HG03135 (cell line): ENCODE measurements around the gene SNRPD1.
"Not testable (repeated sequence)": the region's sequence is repeated elsewhere in the genome, so short reads cannot be mapped to it uniquely, and the experiment has no call there.

Source experiments
- ATAC-seq: cut with Tn5 transposase; IDR thresholded peaks from one replicate; pipeline ENCODE4 v1.9.1; 2021; ENCODE audit warnings: mild to moderate bottlenecking, moderate library complexity; ENCODE audit not compliant: unreplicated experiment

Gene SNRPD1

DNA sequence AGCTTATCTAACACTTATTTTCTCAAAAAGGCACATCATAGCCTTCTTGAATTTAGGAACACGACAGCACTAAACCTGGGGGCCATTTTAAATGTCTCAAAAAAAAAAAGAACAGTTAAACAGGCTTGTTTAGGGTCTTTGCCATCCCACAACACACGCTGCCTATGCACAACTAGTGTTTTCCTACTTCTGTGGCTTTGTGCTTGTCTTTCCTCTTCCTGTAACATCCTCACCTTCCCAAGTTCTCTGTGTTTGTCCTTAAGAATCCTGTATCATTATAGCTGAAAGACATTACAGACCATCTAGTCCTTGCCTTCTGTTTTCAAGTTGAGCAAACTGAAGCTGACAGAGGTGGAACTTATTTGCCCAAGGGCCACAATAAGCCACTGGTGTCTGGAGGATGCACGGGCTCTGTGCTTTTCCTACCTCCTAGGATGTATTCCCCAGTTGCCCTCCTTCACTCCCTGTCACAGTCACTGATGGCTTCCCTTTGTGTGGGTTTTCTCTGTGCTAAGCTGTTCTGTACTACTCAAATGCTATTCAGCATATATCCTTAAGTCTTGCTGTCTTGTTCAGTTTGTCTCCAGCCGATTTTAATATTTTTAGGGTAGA, 22.6 kb downstream of the SNRPD1 start:
- ATAC-seq: no peak

DNA sequence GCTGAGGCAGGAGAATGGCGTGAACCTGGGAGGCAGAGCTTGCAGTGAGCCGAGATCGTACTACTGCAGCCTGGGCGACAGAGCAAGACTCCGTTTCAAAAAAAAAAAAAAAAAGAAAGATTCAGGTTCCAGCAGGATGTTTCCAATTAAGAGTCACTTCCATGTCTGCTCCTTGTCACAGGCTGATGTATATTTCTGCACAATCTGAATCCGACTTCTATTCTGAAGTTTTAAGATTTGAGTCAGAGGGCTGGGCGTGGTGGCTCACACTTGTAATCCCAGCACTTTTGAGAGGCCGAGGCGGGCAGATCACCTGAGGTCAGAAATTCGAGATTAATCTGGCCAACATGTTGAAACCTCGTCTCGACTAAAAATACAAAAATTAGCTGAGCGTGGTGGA, 24.7 kb downstream of the SNRPD1 start:
- ATAC-seq: no peak

DNA sequence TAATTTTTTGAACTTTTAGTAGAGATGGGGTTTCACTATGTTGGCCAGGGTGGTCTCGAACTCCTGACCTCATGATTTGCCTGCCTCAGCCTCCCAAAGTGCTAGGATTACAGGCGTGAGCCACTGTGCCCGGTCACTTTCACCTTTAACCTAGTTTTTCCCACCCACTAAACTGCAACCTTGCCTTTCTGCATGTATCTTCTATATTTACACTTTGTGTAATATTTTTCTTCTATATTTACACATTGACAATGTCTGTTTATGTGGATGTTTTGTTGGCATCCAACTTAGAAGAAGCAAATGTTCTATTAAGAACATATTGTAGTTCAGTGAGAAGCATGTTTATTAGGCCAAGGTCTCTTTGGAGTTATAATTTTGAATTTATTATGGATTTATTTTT, 26.7 kb downstream of the SNRPD1 start:
- ATAC-seq: no peak

DNA sequence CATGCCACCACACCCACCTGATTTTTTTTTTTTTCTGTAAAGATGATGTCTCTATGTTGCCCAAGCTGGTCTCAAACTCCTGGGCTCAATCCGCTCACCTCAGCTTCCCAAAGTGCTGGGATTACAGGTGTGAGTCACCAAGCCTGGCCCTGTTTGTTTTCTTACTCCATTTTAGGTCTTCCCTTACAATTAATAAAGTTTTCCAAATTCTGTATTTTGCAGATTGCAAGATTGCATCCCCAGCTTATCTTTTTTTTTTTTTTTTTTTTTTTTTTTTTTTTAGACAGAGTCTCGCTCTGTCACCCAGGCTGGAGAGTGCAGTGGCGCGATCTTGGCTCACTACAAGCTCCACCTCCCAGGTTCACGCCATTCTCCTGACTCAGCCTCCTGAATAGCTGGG, 28.3 kb downstream of the SNRPD1 start:
- not testable (repeated sequence) for ATAC-seq

DNA sequence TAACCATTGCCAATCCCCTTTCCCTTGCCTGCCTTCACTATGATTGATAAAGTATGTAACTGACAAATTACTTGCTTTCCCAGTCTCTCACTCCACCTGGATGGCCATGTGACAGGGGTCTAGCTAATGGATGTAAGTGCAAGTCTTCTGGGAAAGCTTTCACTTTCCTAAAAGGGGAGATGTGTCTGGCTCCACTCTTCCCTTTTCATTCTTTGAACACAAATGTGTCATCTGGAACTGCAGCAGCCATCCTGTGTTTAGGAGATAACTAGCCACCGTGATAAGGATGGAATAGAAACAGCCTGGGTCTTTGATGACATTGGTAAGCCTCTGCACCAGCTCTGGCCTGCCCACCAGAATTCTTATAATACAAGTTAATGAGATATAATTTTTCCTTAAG, 38.2 kb downstream of the SNRPD1 start:
- no peak for ATAC-seq

DNA sequence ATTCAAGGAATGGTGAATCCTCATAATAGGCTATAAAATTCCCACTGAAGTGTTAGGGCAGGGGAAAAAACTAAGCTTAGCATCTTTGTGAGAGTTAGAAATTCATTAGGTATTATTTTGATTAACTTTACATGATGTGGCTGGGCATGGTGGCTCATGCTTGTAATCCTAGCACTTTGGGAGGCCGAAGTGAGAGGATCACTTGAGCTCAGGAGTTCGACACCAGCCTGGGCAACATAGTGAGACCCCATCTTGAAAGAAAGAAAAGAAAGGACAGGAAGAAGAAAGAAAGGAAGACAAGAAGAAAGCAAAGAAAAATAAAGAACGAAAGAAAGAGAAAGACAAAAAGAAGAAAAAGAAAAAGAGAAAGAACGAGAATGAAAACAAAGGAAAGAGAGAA, 40.0 kb downstream of the SNRPD1 start:
- no peak for ATAC-seq

DNA sequence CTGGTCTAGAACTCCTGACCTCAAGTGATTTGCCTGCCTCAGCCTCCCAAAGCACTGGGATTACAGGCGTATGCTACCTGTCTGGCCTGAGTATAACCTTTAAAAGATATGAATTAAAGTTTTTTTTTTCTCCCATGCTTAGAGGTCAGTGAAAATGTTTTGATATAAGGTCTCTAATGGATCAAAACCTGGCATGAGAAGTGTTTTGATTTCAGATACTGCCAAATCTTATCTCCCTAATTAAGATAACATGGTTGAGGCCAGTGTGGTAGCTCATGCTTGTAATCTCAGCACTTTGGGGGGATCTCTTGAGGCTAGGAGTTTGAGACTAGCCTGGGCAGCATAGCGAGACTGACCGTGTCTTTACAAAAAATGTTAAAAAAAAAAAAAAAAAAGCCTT, 41.2 kb downstream of the SNRPD1 start:
- no peak for ATAC-seq

DNA sequence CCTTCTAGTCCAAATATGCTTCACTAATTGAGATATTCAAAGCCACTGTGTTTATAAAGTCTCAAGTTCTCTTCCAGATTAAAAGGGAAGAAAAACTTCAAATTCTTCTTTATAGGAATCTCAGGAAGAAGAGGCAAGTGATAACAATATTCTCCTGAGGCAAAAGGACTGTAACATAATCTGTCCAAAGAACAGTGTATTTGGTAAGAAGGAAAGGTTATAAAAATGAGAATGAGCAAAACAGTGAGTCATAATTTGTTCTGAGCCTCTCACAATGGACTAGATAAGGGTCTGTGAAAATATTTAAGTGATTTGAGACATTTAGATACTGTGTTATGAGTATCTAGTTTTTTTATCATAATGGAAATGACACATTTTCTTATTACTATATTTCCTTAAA, 44.3 kb downstream of the SNRPD1 start:
- ATAC-seq: no peak

DNA sequence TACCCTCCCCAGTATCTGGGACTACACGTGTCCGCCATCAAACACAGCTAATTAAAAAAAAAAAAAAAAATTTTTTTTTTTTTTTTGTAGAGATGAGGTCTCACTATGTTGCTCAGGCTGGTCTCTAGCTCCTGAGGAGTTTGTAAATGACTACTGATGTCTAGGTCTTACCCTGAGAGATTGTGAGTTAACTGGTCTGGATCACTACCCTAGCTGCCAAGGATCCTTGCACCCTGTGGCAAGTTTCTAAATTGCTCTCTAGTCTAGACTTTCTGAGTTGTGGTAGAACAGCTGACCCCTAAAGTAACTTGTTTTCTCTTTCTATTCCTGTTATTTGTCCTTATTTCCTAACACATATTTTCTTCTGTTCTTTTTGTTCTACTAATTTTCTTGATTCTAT, 48.0 kb downstream of the SNRPD1 start:
- no peak for ATAC-seq

DNA sequence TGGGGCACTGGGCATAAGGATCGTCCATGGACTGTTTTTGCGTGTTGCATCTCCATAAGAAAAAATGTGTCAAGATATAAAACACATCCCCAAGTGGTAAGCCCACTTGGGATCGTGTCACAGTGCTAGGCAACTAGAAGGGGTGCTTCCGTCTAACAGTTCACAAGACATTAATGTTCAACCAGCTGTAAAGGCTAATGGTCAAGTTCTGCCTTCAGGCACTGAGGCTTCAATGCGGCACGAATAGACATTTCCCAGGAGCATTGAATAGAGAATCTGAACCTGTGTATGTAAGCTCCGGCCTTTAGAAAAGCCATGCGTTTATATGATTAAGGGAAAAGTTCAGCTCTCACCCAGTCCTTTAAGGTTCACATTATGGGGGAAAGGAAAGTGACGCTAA, 50.5 kb downstream of the SNRPD1 start:
- no peak for ATAC-seq

DNA sequence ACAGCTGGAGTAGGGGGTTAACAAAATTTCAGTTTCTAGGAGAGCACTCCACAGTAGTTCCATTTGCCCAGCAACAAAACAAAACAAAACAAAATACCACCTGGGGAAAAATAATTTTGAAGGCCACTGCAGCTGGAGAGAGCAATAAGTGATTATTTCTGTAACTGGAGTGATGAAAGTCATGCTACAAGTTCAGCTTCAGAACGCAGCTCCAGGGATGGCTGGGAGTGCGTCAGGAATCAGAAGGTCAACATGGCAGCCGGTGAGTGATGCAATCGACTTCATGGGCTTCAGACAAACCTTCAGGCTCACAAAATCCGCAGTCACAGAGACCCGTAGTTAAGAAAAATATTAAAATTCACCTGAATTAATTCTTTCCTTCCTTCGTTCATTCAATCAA, 51.5 kb downstream of the SNRPD1 start:
- no peak for ATAC-seq

DNA sequence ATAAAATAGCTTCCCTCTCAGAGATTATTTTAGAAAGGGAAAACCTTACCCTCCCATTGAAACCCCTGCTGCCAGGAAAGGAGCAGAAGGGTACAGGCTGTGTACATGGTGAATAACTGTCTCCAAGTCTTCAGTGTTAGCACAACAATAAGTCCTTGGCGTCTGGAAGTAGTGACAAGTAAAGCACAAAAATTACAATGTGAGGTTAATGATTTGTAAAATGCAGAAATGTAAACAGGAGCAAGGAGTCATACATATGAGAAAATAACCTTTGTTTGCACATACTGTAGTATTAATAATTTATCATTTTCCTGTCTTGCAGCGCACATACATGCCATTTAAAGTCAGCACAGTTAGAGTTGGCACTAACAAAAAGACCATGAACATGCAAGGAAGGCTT, 52.0 kb downstream of the SNRPD1 start:
- ATAC-seq: no peak

DNA sequence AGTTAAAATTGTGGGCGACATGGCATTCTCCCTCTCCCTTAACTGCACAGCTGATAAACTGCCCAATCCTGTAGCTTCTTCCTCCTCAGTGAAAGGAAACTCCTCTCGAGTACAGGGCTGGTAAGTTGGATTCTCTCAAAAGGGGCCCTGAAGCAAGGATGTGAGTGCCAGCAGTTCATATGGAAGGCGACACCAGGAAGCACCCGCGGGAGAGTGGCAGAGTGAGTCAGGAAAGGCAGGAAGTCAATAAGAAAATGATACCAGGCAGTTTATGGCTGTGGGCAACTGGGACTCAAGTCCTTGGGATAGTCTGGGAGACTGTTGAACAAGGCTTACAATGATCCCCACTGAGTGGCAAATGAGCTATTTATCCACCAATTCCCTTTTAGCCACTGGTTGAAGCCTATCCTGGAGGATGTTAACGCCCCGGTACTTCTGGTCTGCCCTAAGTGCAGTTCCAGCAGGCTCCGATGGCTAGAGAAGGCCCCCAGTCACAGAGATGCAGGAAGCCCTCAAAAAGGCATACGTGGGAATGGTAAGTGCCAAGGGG, 57.7 kb downstream of the SNRPD1 start:
- ATAC-seq: no peak

DNA sequence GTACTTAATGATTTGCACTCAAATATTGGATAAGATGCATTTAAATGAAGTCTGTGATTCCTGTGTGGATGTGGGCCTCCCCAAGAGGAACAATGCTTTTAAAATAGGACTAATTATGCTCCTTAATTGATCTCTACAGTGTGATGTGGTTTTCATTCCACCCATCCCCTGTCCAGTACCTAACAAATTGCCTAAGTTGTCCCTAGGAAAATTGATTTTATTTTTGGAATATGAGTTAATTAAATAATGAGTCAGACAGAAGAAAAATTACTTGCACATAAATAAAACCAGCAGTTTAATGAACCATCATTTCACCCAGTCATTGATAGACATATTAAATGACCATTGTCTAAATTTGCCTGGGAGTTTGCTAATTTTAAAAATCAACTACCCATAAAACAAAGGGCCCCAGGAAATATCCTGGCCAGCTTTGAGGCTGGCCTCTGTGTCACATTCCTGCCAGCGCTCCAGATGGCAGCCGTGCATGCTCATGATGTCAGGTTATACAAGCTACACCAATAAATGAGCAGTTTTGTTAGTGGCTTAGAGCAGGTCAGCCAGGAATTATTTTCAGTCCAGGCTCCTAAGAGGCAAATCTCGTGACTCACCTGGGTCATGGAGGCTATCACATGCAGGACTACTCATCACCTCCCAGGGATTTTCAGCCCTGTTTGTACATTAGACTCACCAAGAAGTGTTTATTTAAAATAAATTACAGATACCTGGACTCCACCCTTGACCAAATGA, 60.6 kb downstream of the SNRPD1 start:
- ATAC-seq: no peak

DNA sequence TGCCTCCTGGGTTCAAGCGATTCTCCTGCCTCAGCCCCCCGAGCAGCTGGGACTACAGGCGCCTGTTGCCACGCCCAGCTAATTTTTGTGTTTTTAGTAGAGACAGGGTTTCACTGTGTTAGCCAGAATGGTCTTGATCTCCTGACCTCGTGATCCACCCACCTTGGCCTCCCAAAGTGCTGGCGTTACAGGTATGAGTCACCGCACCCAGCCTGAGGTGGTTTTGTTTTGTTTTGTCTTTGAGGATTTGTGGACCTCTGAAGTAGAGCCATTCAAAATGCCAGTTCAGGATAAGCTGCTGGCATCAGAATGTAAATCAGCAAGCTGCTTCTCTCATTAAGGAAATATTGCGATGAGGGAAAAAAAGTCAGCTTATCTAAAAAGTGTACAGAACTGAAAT, 63.2 kb downstream of the SNRPD1 start:
- ATAC-seq: not testable (repeated sequence)

DNA sequence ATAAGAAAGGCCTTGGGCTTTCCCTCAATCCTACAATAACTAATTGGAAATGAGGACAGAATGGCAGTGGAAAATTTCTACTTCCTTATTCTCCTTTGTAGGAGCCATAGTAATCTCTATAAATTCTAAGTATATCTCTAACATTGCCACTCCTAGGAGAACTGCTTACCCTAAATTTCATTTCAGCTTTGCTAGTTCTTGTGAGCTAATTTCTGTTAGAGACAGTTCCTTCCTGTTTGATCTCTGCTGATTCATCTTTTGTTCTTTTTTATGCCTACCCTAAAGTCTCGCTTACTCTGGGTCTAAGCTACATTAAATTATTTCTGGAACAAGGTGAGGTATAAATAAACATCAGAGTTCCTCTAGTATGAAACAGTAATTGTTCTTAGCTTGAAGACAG, 66.7 kb downstream of the SNRPD1 start:
- ATAC-seq: no peak

DNA sequence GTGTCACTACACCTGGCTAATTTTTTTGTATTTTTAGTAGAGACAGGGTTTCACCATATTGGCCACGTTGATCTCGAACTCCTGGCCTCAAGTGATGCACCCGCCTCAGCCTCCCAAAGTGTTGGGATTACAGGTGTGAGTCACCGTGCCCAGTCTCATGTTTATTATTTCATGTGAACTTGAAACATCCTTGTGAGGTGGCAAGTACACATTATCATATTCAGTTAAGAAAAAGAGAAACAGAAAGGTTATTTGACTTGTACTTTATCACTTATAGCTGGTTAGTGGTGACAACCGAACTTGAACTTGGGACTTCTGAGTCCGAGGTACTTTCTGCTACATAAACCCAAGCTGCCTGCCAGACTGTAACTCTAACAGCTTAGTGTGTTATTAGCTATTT, 68.0 kb downstream of the SNRPD1 start:
- no peak for ATAC-seq

DNA sequence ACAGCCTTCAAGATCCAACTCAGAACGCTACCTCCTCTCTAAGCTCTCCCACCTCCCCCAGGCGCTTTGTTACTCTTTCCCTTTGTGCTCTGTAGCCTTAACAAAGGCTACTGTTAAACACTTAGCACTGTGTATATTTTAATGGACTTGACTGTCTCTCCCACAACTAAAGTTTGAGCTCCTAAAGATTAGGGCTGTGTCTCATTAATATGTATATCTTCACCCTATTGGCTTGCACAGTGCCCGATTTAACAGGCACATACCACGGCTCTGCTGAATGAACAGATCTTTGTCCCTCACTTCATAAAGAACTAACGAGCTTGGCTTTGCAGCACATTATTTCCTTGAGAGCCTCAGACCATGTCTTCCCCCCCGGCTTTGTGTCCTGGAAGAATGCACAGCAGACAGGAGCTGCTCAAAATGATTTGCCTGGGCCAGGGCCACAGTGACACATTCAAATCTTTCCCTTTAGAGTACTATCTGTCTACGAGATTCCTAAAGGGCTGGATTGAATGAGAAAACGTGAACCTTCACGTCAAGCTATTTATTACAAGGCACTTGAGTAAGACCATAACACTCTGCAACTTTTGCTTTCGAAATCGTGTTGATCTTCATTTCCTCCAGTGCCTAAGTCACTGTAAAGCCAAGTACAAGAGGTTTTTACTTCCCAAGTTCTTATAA, 70.4 kb downstream of the SNRPD1 start:
- ATAC-seq: peak; percentile 48
